B cell (primary cell): ENCODE results near the gene CREB5. TPM values are rescaled to one million over a fixed set of nuclear protein-coding genes. Genes with fewer than 3 reads are reported as not detected.

Experiments used
- ATAC-seq: fragments of 200-7000 bp; cut with Tn5 transposase; one replicate; pipeline ENCODE4 v1.10.0; 2021; ENCODE audit warnings: low read depth, mild to moderate bottlenecking, moderate number of reproducible peaks, moderate library complexity
- CTCF ChIA-PET: fragments of 350-600 bp; sonication (Branson Sonifier 250); formaldehyde crosslinking; loops from one replicate; lab custom pipeline; 2021; ENCODE audit warnings: antibody characterized with exemption, inconsistent platforms; lab: Charles Lee
- POLR2A ChIA-PET: fragments of 350-600 bp; sonication (Branson Sonifier 250); formaldehyde crosslinking; loops from one replicate; lab custom pipeline; 2021; ENCODE audit warnings: antibody characterized with exemption; lab: Charles Lee
- DNase-seq: peaks from one replicate; pipeline ENCODE4 v3.0.0; 2013
- H2AFZ ChIP-seq: 2 replicates; pipeline ENCODE4 v1.6.1; 2012; ENCODE audit warnings: mild to moderate bottlenecking, low read depth, low read length; ENCODE audit not compliant: insufficient read depth, poor library complexity, severe bottlenecking
- H3K27ac ChIP-seq, 2 donors: 1 replicate in 1 of 2; 2 replicates in 1 of 2; pipeline ENCODE4 v1.5.1; 2012 to 2013; ENCODE audit warnings: low read length in 2 of 2, mild to moderate bottlenecking in 2 of 2, moderate library complexity in 1 of 2
- H3K27me3 ChIP-seq, 4 experiments: fragments of 200-600 bp in 1 of 4; sonication (generic) in 1 of 4; replicated peaks in 1 of 4; 1 replicate in 2 of 4; 2 replicates in 2 of 4; pipeline versions ENCODE4 v1.6.1 to v1.7.0; 2013 to 2016; ENCODE audit warnings: low read length in 3 of 4, mild to moderate bottlenecking in 2 of 4, mixed read lengths in 1 of 4, moderate library complexity in 1 of 4; ENCODE audit not compliant: insufficient read depth in 4 of 4, control insufficient read depth in 3 of 4; ENCODE audit errors: control extremely low read depth in 1 of 4
- H3K36me3 ChIP-seq, 2 experiments: replicated peaks in 1 of 2; 1 replicate in 1 of 2; 2 replicates in 1 of 2; pipeline versions ENCODE4 v1.6.1 to v1.7.1; 2013; ENCODE audit warnings: low read length in 1 of 2; ENCODE audit not compliant: insufficient read depth in 2 of 2, control insufficient read depth in 1 of 2; ENCODE audit errors: control extremely low read depth in 1 of 2, extremely low read depth in 1 of 2
- H3K4me1 ChIP-seq, 2 donors: fragments of 200-600 bp in 1 of 2; sonication (generic) in 1 of 2; 1 replicate in 1 of 2; 2 replicates in 1 of 2; pipeline versions ENCODE4 v1.5.1 to v1.6.1; 2013 to 2017; ENCODE audit warnings: low read length in 2 of 2; ENCODE audit not compliant: control insufficient read depth in 2 of 2, insufficient read depth in 2 of 2
- H3K4me2 ChIP-seq: replicated peaks from 2 replicates; pipeline ENCODE3; 2012; ENCODE audit warnings: mild to moderate bottlenecking, low read depth, low read length; ENCODE audit not compliant: poor library complexity, severe bottlenecking
- H3K4me3 ChIP-seq, 5 experiments: fragments of 200-600 bp in 1 of 5; sonication (generic) in 1 of 5; 1 replicate in 3 of 5; 2 replicates in 2 of 5; pipeline versions ENCODE4 v1.5.1 to v1.7.0; 2011 to 2016; ENCODE audit warnings: low read length in 4 of 5, mild to moderate bottlenecking in 4 of 5, low read depth in 2 of 5, control low read depth in 1 of 5, moderate library complexity in 1 of 5; ENCODE audit not compliant: insufficient read depth in 1 of 5; ENCODE audit errors: control extremely low read depth in 1 of 5, extremely low read depth in 1 of 5
- H3K79me2 ChIP-seq: fragments of 200-600 bp; sonication (generic); one replicate; pipeline ENCODE4 v1.6.0; 2016; ENCODE audit warnings: low read length; ENCODE audit not compliant: control insufficient read depth, insufficient read depth
- H3K9ac ChIP-seq: fragments of 200-600 bp; sonication (generic); 2 replicates; pipeline ENCODE4 v1.6.1; 2017; ENCODE audit warnings: mild to moderate bottlenecking, low read length, moderate library complexity
- H3K9me3 ChIP-seq, 3 donors: one replicate each; pipeline versions ENCODE4 v1.6.1 to v1.7.1; 2013; ENCODE audit warnings: low read length in 2 of 3; ENCODE audit not compliant: control insufficient read depth in 2 of 3, insufficient read depth in 1 of 3; ENCODE audit errors: control extremely low read depth in 1 of 3
- H4K20me1 ChIP-seq: 2 replicates; pipeline ENCODE4 v1.6.0; 2012; ENCODE audit warnings: mild to moderate bottlenecking, low read length; ENCODE audit not compliant: insufficient read depth, control insufficient read depth, poor library complexity, severe bottlenecking
- H3K27ac Mint-ChIP-seq: one replicate; pipeline ENCODE4 v1.8.0; 2021; ENCODE audit warnings: mixed read lengths
- H3K27me3 Mint-ChIP-seq: one replicate; pipeline ENCODE4 v1.8.0; 2021; ENCODE audit warnings: mixed read lengths
- H3K4me1 Mint-ChIP-seq: one replicate; pipeline ENCODE4 v1.8.0; 2021; ENCODE audit warnings: mixed read lengths
- H3K4me3 Mint-ChIP-seq: one replicate; pipeline ENCODE4 v1.8.0; 2021; ENCODE audit warnings: mixed read lengths
- H3K9me3 Mint-ChIP-seq: one replicate; pipeline ENCODE4 v1.8.0; 2022; ENCODE audit warnings: mixed read lengths; ENCODE audit not compliant: insufficient read depth
- EZH2 ChIP-seq: IDR thresholded peaks from 2 replicates; pipeline ENCODE4 v1.6.1; 2012; ENCODE audit warnings: borderline replicate concordance, low read depth, mild to moderate bottlenecking, moderate library complexity, low read length; ENCODE audit not compliant: insufficient read depth, poor library complexity, severe bottlenecking
- WGBS: methylation state at CpG from one replicate; pipeline ENCODE4 v1.1.5; 2013; ENCODE audit warnings: missing lambda C conversion rate; ENCODE audit not compliant: insufficient coverage; 5-methylcytosine and 5-hydroxymethylcytosine counted together
- intact Hi-C: fragments of 100-400 bp; cut with micrococcal nuclease; formaldehyde crosslinking; loops from one replicate; pipeline ENCODE4 v1.10.0; 2022
- polyA plus RNA-seq: library from polyadenylated mRNA; depleted of rRNA; stranded (reverse); fragments of >200 nt; gene quantifications from 2 replicates; pipeline ENCODE4 v1.2.3, GENCODE V29; 2012
- total RNA-seq, 2 donors: library from RNA; stranded (reverse); fragments of 120-200 nt in 1 of 2; gene quantifications; 1 replicate in 1 of 2; 2 replicates in 1 of 2; pipeline versions ENCODE4 v1.2.3 to v1.2.4, GENCODE V29; 2013 to 2022
- TF ChIP-seq, protein P1 (sequence below): fragments of 200-600 bp; IDR thresholded peaks from one replicate; pipeline ENCODE4 v1.8.0; 2022; ENCODE audit warnings: antibody characterized with exemption, mild to moderate bottlenecking

CREB5 gene
- total and polyA plus RNA-seq, 2 donors (not counting 1 experiment from before 2014, with no cell fraction given), result 0.05 to 0.95 TPM

DNA sequence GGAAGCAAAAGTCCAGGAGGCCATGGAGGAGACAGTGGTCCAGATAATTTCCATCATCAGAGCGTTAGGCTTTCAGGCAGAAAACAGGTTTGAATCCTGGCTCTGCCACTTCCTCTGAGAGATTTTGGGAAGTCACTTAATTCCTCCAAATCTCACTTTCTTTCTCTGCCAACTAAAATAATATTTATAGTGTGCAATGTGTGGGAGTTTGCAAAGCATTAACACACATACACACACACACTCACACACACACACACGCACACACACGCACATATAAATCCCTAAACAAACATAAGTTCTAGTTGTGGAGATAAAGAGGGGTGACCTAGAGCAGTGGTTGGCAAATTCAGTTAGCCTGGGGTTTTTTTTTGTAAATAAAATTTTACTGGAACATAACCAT lies 461.0 kb downstream of the CREB5 start:
- H3K9ac ChIP-seq, result no peak overlapping the region
- 86% methylated on average over 1 of the region's 3 CpGs for WGBS
- H3K27me3 Mint-ChIP-seq, result peaks cover 22% of the 10 kb centered on the region
- H3K4me3 ChIP-seq, result no peak overlapping the region
- no peaks in the 10 kb centered on the region for H3K36me3 ChIP-seq
- H3K27me3 ChIP-seq, result no peaks in the 10 kb centered on the region
- H3K9me3 ChIP-seq, result no peaks in the 10 kb centered on the region
- H3K4me1 ChIP-seq, result no peaks in the 10 kb centered on the region
- POLR2A ChIA-PET, result no interaction called here
- H3K4me3 Mint-ChIP-seq, result no peak overlapping the region
- H3K27ac ChIP-seq, result no peak overlapping the region
- intact Hi-C loops, result no loop called here
- CTCF ChIA-PET, result no interaction called here
- H4K20me1 ChIP-seq, result no peaks in the 10 kb centered on the region
- H2AFZ ChIP-seq, result no peak overlapping the region
- TF ChIP-seq EZH2, result no peak
- TF ChIP-seq, protein P1, sequence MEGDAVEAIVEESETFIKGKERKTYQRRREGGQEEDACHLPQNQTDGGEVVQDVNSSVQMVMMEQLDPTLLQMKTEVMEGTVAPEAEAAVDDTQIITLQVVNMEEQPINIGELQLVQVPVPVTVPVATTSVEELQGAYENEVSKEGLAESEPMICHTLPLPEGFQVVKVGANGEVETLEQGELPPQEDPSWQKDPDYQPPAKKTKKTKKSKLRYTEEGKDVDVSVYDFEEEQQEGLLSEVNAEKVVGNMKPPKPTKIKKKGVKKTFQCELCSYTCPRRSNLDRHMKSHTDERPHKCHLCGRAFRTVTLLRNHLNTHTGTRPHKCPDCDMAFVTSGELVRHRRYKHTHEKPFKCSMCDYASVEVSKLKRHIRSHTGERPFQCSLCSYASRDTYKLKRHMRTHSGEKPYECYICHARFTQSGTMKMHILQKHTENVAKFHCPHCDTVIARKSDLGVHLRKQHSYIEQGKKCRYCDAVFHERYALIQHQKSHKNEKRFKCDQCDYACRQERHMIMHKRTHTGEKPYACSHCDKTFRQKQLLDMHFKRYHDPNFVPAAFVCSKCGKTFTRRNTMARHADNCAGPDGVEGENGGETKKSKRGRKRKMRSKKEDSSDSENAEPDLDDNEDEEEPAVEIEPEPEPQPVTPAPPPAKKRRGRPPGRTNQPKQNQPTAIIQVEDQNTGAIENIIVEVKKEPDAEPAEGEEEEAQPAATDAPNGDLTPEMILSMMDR, result no peak
- H3K27ac Mint-ChIP-seq, result no peak overlapping the region
- DNase-seq, result no peak
- no peaks in the 10 kb centered on the region for H3K9me3 Mint-ChIP-seq
- H3K4me1 Mint-ChIP-seq, result no peaks in the 10 kb centered on the region
- H3K79me2 ChIP-seq, result no peaks in the 10 kb centered on the region
- no peak for ATAC-seq
- H3K4me2 ChIP-seq, result no peak overlapping the region

DNA sequence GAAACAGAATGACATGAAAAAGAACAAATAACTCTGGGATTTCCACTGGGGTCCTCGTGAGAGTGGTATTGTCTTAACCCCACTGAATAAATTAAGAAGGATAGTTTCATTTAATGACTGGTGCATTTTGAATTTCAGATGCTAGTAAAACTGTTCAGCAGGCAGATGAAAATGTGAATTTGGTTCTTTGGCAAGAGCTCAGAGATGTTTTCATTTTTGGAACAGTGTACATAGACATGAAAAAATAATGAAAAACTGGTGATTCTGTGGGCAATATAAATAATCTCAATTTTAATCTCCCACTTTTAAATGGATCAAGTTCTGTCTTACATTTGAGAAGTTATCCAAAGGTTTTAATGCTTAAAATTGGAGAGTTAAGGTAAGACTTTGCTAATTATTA lies 461.7 kb downstream of the CREB5 start:
- Mint-ChIP-seq H3K27ac (no peak overlapping the region), H3K4me1 (peaks cover 2% of the 10 kb centered on the region), H3K27me3 (peaks cover 22% of the 10 kb centered on the region), H3K4me3 (no peak overlapping the region), H3K9me3 (no peaks in the 10 kb centered on the region)
- ChIA-PET CTCF (no interaction called here), POLR2A (no interaction called here)
- Histone ChIP-seq H3K4me2 (no peak overlapping the region), H3K9ac (no peak overlapping the region), H3K27ac (no peak overlapping the region), H3K9me3 (no peaks in the 10 kb centered on the region), H4K20me1 (no peaks in the 10 kb centered on the region), H3K4me3 (no peak overlapping the region), H3K4me1 (peaks cover 0 to 1% of the 10 kb centered on the region in 2 donors), H3K27me3 (no peaks in the 10 kb centered on the region), H3K36me3 (no peaks in the 10 kb centered on the region), H3K79me2 (no peaks in the 10 kb centered on the region), H2AFZ (no peak overlapping the region)
- DNase-seq (no peak), ATAC-seq (no peak)
- TF ChIP-seq, protein P1, result no peak
- no peak for TF ChIP-seq EZH2
- intact Hi-C loops, result no loop called here
- WGBS, result 100% methylated on average over 1 of the region's 1 CpG

Other genes starting within 250 kb of the CREB5 start
- 38.6 and 42.3 TPM in 2 replicates for gene JAZF1, start 231.7 kb upstream of the CREB5 start, total RNA-seq
- gene JAZF1, start 231.7 kb upstream of the CREB5 start, polyA plus RNA-seq, result 14.0 and 18.3 TPM in 2 replicates